Body of pancreas (tissue), 4 donors: ENCODE results near the gene PLOD1. TPM values are rescaled to one million over a fixed set of nuclear protein-coding genes. Genes with fewer than 3 reads are reported as not detected.
"Not testable (repeated sequence)": the region's sequence is repeated elsewhere in the genome, so short reads cannot be mapped to it uniquely, and the experiment has no call there.

ENCODE experiments used
- ATAC-seq: fragments of 150-250 bp; one replicate; pipeline ENCODE4 v1.9.1; 2016
- DNase-seq, 4 donors: peaks; one replicate each; pipeline ENCODE4 v3.0.0-alpha.2; 2019
- H3K27ac ChIP-seq, 4 donors: fragments of 200-600 bp; sonication (generic); 1 replicate in 3 of 4; 2 replicates in 1 of 4; pipeline versions ENCODE4 v1.5.1 to v1.6.1; 2016 to 2019; ENCODE audit warnings: mild to moderate bottlenecking in 1 of 4, mixed read lengths in 1 of 4, moderate library complexity in 1 of 4
- H3K27me3 ChIP-seq, 2 donors: fragments of 200-600 bp; sonication (generic); one replicate each; pipeline ENCODE4 v1.6.0; 2016; ENCODE audit warnings: mild to moderate bottlenecking in 1 of 2
- H3K36me3 ChIP-seq, 2 donors: fragments of 200-600 bp; sonication (generic); replicated peaks in 1 of 2; 2 replicates each; pipeline ENCODE4 v1.5.1; 2016; ENCODE audit warnings: low read depth in 2 of 2; ENCODE audit not compliant: insufficient read depth in 1 of 2
- H3K4me1 ChIP-seq: fragments of 200-600 bp; sonication (generic); one replicate; pipeline ENCODE4 v1.6.0; 2016
- H3K4me3 ChIP-seq, 2 donors: fragments of 200-600 bp; sonication (generic); 1 replicate in 1 of 2; 2 replicates in 1 of 2; pipeline ENCODE4 v1.5.1; 2016 to 2019
- H3K9me3 ChIP-seq, 3 donors: fragments of 200-600 bp; sonication (generic); 1 replicate in 2 of 3; 2 replicates in 1 of 3; pipeline ENCODE4 v1.5.1; 2016
- CTCF ChIP-seq, 7 experiments: fragments of 450-650 bp in 4 of 7; fragments of 200-600 bp in 3 of 7; sonication (generic) in 3 of 7; IDR thresholded peaks; one replicate each; pipeline ENCODE4 v1.5.1; 2016 to 2019; ENCODE audit warnings: antibody characterized with exemption in 7 of 7
- POLR2A ChIP-seq, 3 donors: fragments of 450-650 bp; IDR thresholded peaks; one replicate each; pipeline ENCODE4 v1.6.1; 2016; ENCODE audit warnings: antibody characterized with exemption in 3 of 3, mild to moderate bottlenecking in 2 of 3
- WGBS, 2 donors: methylation state at CpG; one replicate each; pipeline ENCODE4 v1.1.5; 2017; 5-methylcytosine and 5-hydroxymethylcytosine counted together
- intact Hi-C: fragments of 100-400 bp; cut with DNase I; formaldehyde crosslinking; loops from one replicate; pipeline ENCODE4 v1.15.1; 2023
- total RNA-seq, 2 donors: library from RNA; depleted of rRNA; stranded (reverse); fragments of >200 nt; gene quantifications; one replicate each; pipeline ENCODE4 v1.1.0, GENCODE V29; 2016

The PLOD1 gene
- total RNA-seq, 2 donors from 2014 or later: 30.9 to 39.6 TPM

GRCh38 chr1:11898086-11898785, 36.3 kb upstream of the PLOD1 start:
- TF ChIP-seq CTCF (IDR thresholded peaks at IDR 0.05): no peak
- TF ChIP-seq POLR2A (IDR thresholded peaks at IDR 0.05): no peak
- Histone ChIP-seq H3K27me3 (peaks cover 0 to 17% of the 10 kb centered on the region in 2 donors), H3K9me3 (no peaks in the 10 kb centered on the region), H3K4me3 (no peak overlapping the region), H3K4me1 (no peaks in the 10 kb centered on the region), H3K36me3 (no peaks in the 10 kb centered on the region), H3K27ac (no peak overlapping the region)
- DNase-seq (no peak), ATAC-seq (no peak)
- 20 to 38% methylated on average over 9 to 29 of the region's 38 CpGs for WGBS, 2 donors
- intact Hi-C loops: no loop called here

- ATAC-seq (no peak), DNase-seq (no peak)
- Histone ChIP-seq H3K4me1 (no peaks in the 10 kb centered on the region), H3K27me3 (peaks cover 0 to 17% of the 10 kb centered on the region in 2 donors), H3K4me3 (no peak overlapping the region), H3K27ac (no peak overlapping the region), H3K9me3 (no peaks in the 10 kb centered on the region), H3K36me3 (no peaks in the 10 kb centered on the region)
- intact Hi-C loops: no loop called here
- 10 to 25% methylated on average over 14 to 26 of the region's 26 CpGs for WGBS, 2 donors
- TF ChIP-seq POLR2A (IDR thresholded peaks at IDR 0.05) (no peak), CTCF (IDR thresholded peaks at IDR 0.05) (no peak)
These were observed 35.6 kb upstream of the PLOD1 start for GRCh38 chr1:11898831-11899467.

GRCh38 chr1:11901446-11901845, 33.1 kb upstream of the PLOD1 start:
- 63 to 68% methylated on average over 9 of the region's 9 CpGs for WGBS, 2 donors

GRCh38 chr1:11903210-11903609, 31.3 kb upstream of the PLOD1 start:
- no peak for TF ChIP-seq CTCF (IDR thresholded peaks at IDR 0.05)
- TF ChIP-seq POLR2A (IDR thresholded peaks at IDR 0.05): no peak
- WGBS, 2 donors: 92% methylated on average over 1 of the region's 1 CpG

More at GRCh38 chr1:11901446-11901845, 33.1 kb upstream of the PLOD1 start:
- H3K4me3 ChIP-seq, ATAC-seq, H3K4me1 ChIP-seq, H3K36me3 ChIP-seq, H3K9me3 ChIP-seq, DNase-seq, intact Hi-C loops, H3K27ac ChIP-seq: not testable (repeated sequence)
- peaks cover 0 to 17% of the 10 kb centered on the region in 2 donors for H3K27me3 ChIP-seq

GRCh38 chr1:11904156-11904555, 30.4 kb upstream of the PLOD1 start:
- H3K27me3 ChIP-seq, H3K4me3 ChIP-seq, H3K9me3 ChIP-seq, intact Hi-C loops, H3K4me1 ChIP-seq, DNase-seq, ATAC-seq, H3K36me3 ChIP-seq, H3K27ac ChIP-seq: not testable (repeated sequence)
- 88 to 92% methylated on average over 5 of the region's 5 CpGs for WGBS, 2 donors

More at GRCh38 chr1:11903210-11903609, 31.3 kb upstream of the PLOD1 start:
- no peak overlapping the region for H3K27ac ChIP-seq
- H3K4me1 ChIP-seq: no peaks in the 10 kb centered on the region
- H3K27me3 ChIP-seq: peaks cover 0 to 17% of the 10 kb centered on the region in 2 donors
- intact Hi-C loops: no loop called here
- no peak overlapping the region for H3K4me3 ChIP-seq
- H3K36me3 ChIP-seq: no peaks in the 10 kb centered on the region
- H3K9me3 ChIP-seq: no peaks in the 10 kb centered on the region
- ATAC-seq (no peak), DNase-seq (no peak)
